Endodermal cell (in vitro differentiated cells): ENCODE measurements around the gene C1QTNF8. TPM values are rescaled to one million over a fixed set of nuclear protein-coding genes. Genes with fewer than 3 reads are reported as not detected.
A peak's percentile ranks its signal among the peaks of the same experiment; 100 is the strongest.

Source experiments
- DNase-seq: peaks from one replicate; pipeline ENCODE4 v3.0.0-alpha.2; 2017
- H3K27ac ChIP-seq: 2 replicates; pipeline ENCODE4 v1.5.1; 2013; ENCODE audit warnings: mild to moderate bottlenecking, low read depth, low read length, moderate library complexity
- H3K27me3 ChIP-seq: 2 replicates; pipeline ENCODE4 v1.6.1; 2013; ENCODE audit warnings: mild to moderate bottlenecking, low read length, moderate library complexity; ENCODE audit not compliant: insufficient read depth, control insufficient read depth, poor library complexity, severe bottlenecking
- H3K36me3 ChIP-seq: 2 replicates; pipeline ENCODE4 v1.7.0; 2013; ENCODE audit warnings: mild to moderate bottlenecking, low read length, moderate library complexity; ENCODE audit not compliant: control insufficient read depth, insufficient read depth
- H3K4me1 ChIP-seq: one replicate; pipeline ENCODE4 v1.7.0; 2013; ENCODE audit warnings: low read length; ENCODE audit not compliant: control insufficient read depth, insufficient read depth
- H3K4me3 ChIP-seq: 2 replicates; pipeline ENCODE4 v1.5.1; 2013; ENCODE audit warnings: mild to moderate bottlenecking, low read length, moderate library complexity
- H3K9ac ChIP-seq: 2 replicates; pipeline ENCODE4 v1.6.1; 2013; ENCODE audit warnings: mild to moderate bottlenecking, low read length, moderate library complexity; ENCODE audit not compliant: poor library complexity, severe bottlenecking; ENCODE audit errors: extremely low read depth
- H3K9me3 ChIP-seq: 2 replicates; pipeline ENCODE4 v1.6.1; 2013; ENCODE audit warnings: mild to moderate bottlenecking, low read length, moderate library complexity; ENCODE audit not compliant: control insufficient read depth
- H3K27ac Mint-ChIP-seq: 2 replicates; pipeline ENCODE4 v1.8.0; 2020; ENCODE audit warnings: mixed read lengths
- H3K27me3 Mint-ChIP-seq: 2 replicates; pipeline ENCODE4 v1.8.0; 2021; ENCODE audit warnings: mild to moderate bottlenecking, mixed read lengths; ENCODE audit not compliant: insufficient read depth
- H3K36me3 Mint-ChIP-seq: 2 replicates; pipeline ENCODE4 v1.8.0; 2020; ENCODE audit warnings: low read depth, mixed read lengths
- H3K4me1 Mint-ChIP-seq: 2 replicates; pipeline ENCODE4 v1.8.0; 2020; ENCODE audit warnings: mixed read lengths
- H3K4me3 Mint-ChIP-seq: 2 replicates; pipeline ENCODE4 v1.8.0; 2020; ENCODE audit warnings: mild to moderate bottlenecking, moderate library complexity, mixed read lengths
- H3K9me3 Mint-ChIP-seq: 2 replicates; pipeline ENCODE4 v1.8.0; 2020; ENCODE audit warnings: mild to moderate bottlenecking, mixed read lengths
- WGBS, 2 experiments: methylation state at CpG; one replicate each; pipeline versions ENCODE4 v1.1.5 to v1.1.7; 2013; ENCODE audit warnings: missing lambda C conversion rate in 2 of 2, mixed read lengths in 1 of 2; ENCODE audit not compliant: insufficient coverage in 1 of 2, insufficient read length in 1 of 2; 5-methylcytosine and 5-hydroxymethylcytosine counted together
- total RNA-seq, 2 donors: library from RNA; stranded (reverse); fragmentation: NEBNext Ultra II Directional in 1 of 2; extraction: Animal tissue kit (Norgen Biotek cat#: 25700) in 1 of 2; gene quantifications; 2 replicates in 1 of 2; 3 replicates in 1 of 2; pipeline ENCODE4 v1.2.1, GENCODE V29; 2021
- TF ChIP-seq, protein P1 (sequence below): fragments of 200-600 bp; sonication (generic); conservative IDR thresholded peaks from 2 replicates; pipeline ENCODE4 v1.5.0; 2021; ENCODE audit warnings: antibody characterized with exemption, mild to moderate bottlenecking

The C1QTNF8 gene
- total RNA-seq, 2 donors from 2014 or later = 0.15 to 0.20 TPM

DNA sequence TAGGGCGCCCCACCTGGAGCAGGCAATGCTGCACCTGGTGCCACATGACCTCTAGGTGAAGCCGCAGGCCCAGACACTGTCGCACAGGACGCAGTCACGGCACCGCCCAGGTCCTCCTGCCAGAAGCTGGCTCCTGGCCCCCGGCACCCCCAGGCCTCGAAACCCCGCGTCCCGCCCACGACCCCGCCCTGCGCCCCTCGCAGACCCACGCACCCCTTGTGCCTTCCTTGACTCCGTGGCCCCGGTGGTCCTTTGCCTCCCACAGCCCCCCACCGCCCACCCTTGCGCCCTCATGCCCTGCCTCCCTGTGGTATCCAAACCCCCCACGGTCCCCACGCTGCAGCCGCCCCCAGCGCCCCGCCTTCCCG is 6.3 kb upstream of the C1QTNF8 start:
- Histone ChIP-seq H3K9ac (no peak overlapping the region), H3K4me1 (peaks cover 4% of the 10 kb centered on the region), H3K27ac (no peak overlapping the region), H3K9me3 (no peaks in the 10 kb centered on the region), H3K27me3 (no peaks in the 10 kb centered on the region), H3K4me3 (no peak overlapping the region), H3K36me3 (no peaks in the 10 kb centered on the region)
- TF ChIP-seq, protein P1, sequence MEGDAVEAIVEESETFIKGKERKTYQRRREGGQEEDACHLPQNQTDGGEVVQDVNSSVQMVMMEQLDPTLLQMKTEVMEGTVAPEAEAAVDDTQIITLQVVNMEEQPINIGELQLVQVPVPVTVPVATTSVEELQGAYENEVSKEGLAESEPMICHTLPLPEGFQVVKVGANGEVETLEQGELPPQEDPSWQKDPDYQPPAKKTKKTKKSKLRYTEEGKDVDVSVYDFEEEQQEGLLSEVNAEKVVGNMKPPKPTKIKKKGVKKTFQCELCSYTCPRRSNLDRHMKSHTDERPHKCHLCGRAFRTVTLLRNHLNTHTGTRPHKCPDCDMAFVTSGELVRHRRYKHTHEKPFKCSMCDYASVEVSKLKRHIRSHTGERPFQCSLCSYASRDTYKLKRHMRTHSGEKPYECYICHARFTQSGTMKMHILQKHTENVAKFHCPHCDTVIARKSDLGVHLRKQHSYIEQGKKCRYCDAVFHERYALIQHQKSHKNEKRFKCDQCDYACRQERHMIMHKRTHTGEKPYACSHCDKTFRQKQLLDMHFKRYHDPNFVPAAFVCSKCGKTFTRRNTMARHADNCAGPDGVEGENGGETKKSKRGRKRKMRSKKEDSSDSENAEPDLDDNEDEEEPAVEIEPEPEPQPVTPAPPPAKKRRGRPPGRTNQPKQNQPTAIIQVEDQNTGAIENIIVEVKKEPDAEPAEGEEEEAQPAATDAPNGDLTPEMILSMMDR = no peak
- Mint-ChIP-seq H3K9me3 (no peaks in the 10 kb centered on the region), H3K36me3 (no peaks in the 10 kb centered on the region), H3K4me1 (peaks cover 2% of the 10 kb centered on the region), H3K27me3 (no peaks in the 10 kb centered on the region), H3K27ac (no peak overlapping the region), H3K4me3 (no peak overlapping the region)
- DNase-seq = no peak
- 80 to 93% methylated on average over 6 to 18 of the region's 26 CpGs for WGBS, 2 experiments

GRCh38 chr16:1101573-1102332 is 5.7 kb upstream of the C1QTNF8 start:
- H3K4me3 Mint-ChIP-seq = no peak overlapping the region
- peaks cover 2% of the 10 kb centered on the region for H3K4me1 Mint-ChIP-seq
- Histone ChIP-seq H3K4me3 (no peak overlapping the region), H3K9ac (no peak overlapping the region), H3K27me3 (no peaks in the 10 kb centered on the region), H3K9me3 (no peaks in the 10 kb centered on the region), H3K36me3 (no peaks in the 10 kb centered on the region), H3K27ac (peak overlapping the region; percentile 17), H3K4me1 (peaks cover 4% of the 10 kb centered on the region)
- no peak for DNase-seq
- 88 to 90% methylated on average over 17 to 25 of the region's 25 CpGs for WGBS, 2 experiments
- no peaks in the 10 kb centered on the region for H3K27me3 Mint-ChIP-seq
- H3K9me3 Mint-ChIP-seq = no peaks in the 10 kb centered on the region
- H3K27ac Mint-ChIP-seq = no peak overlapping the region
- TF ChIP-seq, protein P1 = no peak
- no peaks in the 10 kb centered on the region for H3K36me3 Mint-ChIP-seq

DNA sequence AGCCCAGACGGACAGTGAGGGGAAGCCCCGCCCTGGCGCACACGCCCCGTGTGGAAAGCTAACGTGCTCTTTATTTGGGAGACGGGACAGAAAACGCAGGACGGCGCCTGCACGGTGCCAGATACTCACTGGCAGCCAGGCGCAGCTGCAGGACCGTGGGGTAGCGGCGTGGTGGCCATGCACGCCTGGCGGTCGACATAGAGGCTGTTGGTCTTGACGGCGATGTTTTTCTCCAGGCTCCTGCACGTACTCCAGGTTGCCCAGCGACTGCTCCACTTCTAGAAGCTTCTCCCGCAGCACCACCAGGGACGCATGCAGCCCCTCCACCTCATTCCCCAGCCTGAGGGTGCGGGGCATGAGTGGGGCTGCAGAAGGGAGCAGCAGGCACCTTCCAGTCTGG is 5.1 kb upstream of the C1QTNF8 start:
- H3K27me3 Mint-ChIP-seq = no peaks in the 10 kb centered on the region
- H3K4me3 Mint-ChIP-seq = no peak overlapping the region
- H3K9ac ChIP-seq = no peak overlapping the region
- 89 to 92% methylated on average over 22 to 25 of the region's 25 CpGs for WGBS, 2 experiments
- peaks cover 2% of the 10 kb centered on the region for H3K4me1 Mint-ChIP-seq
- DNase-seq = no peak
- H3K36me3 ChIP-seq = no peaks in the 10 kb centered on the region
- TF ChIP-seq, protein P1 = no peak
- H3K27me3 ChIP-seq = no peaks in the 10 kb centered on the region
- H3K4me3 ChIP-seq = no peak overlapping the region
- H3K27ac Mint-ChIP-seq = no peak overlapping the region
- H3K9me3 ChIP-seq = no peaks in the 10 kb centered on the region
- no peaks in the 10 kb centered on the region for H3K9me3 Mint-ChIP-seq
- peak overlapping the region; percentile 17 for H3K27ac ChIP-seq
- peaks cover 3% of the 10 kb centered on the region for H3K4me1 ChIP-seq
- H3K36me3 Mint-ChIP-seq = no peaks in the 10 kb centered on the region
